ENCODE measurements around the gene EPB41L4A. TPM values are rescaled to one million over a fixed set of nuclear protein-coding genes. Genes with fewer than 3 reads are reported as not detected.

Gene EPB41L4A
- total RNA-seq, 2 donors from 2014 or later = 9.7 to 12.2 TPM

DNA sequence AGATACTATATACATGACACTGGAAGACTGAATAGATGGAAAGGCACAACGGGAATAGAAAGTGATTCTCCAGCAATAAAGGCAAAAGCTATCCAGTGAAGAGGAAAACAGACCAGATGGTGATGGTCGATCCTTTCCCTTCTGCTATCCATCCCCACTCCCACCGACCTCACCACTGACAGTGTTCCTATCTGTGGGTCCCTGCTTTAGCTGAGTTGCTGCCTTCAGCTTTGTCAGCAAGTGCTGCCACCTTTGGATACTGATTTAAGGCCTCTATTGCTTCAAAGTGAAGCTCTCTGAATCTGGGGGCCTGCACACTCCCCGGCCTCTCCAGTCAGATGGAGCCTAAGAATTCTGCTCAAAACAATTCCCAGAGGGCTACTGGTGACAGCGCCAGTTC, 32.3 kb downstream of the EPB41L4A start:
- TF ChIP-seq, protein P1, sequence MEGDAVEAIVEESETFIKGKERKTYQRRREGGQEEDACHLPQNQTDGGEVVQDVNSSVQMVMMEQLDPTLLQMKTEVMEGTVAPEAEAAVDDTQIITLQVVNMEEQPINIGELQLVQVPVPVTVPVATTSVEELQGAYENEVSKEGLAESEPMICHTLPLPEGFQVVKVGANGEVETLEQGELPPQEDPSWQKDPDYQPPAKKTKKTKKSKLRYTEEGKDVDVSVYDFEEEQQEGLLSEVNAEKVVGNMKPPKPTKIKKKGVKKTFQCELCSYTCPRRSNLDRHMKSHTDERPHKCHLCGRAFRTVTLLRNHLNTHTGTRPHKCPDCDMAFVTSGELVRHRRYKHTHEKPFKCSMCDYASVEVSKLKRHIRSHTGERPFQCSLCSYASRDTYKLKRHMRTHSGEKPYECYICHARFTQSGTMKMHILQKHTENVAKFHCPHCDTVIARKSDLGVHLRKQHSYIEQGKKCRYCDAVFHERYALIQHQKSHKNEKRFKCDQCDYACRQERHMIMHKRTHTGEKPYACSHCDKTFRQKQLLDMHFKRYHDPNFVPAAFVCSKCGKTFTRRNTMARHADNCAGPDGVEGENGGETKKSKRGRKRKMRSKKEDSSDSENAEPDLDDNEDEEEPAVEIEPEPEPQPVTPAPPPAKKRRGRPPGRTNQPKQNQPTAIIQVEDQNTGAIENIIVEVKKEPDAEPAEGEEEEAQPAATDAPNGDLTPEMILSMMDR (IDR thresholded peaks at IDR 0.05) = no peak
- ATAC-seq (ENCODE audit: insufficient number of reproducible peaks, low FRiP score, low read depth) = no peak
- Histone ChIP-seq H3K4me1 (ENCODE audit: control insufficient read depth in 1 of 2, low read depth in 2 of 2) (no peaks in the 10 kb centered on the region), H3K9me3 (no peaks in the 10 kb centered on the region), H3K4me3 (no peak overlapping the region), H3K36me3 (no peaks in the 10 kb centered on the region), H3K27ac (no peak overlapping the region), H3K27me3 (replicated peaks; ENCODE audit: insufficient read depth) (no peaks in the 10 kb centered on the region)
- no peak for DNase-seq (ENCODE audit: low spot score)

DNA sequence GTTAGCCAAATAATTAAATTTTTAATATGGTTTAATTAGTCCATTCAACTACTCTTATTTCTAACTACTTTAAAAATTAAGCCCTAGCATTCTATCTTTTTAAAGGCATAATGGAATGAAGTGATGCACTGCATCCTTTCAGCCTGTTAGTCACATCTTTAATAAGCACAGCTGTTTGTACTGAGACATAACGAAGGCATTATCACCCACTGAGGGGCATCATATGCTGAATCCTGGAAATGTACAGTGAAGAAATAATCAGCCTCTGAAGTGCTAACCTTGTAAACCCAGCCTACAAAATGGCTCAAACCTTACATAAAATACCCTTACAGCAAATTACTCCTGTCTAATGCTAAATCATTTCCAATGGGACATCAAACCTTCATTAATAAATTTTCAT, 33.1 kb downstream of the EPB41L4A start:
- Histone ChIP-seq H3K36me3 (no peaks in the 10 kb centered on the region), H3K27ac (no peak overlapping the region), H3K4me1 (ENCODE audit: control insufficient read depth in 1 of 2, low read depth in 2 of 2) (no peaks in the 10 kb centered on the region), H3K4me3 (no peak overlapping the region), H3K27me3 (replicated peaks; ENCODE audit: insufficient read depth) (no peaks in the 10 kb centered on the region), H3K9me3 (no peaks in the 10 kb centered on the region)
- DNase-seq (ENCODE audit: low spot score) = no peak
- TF ChIP-seq, protein P1 (IDR thresholded peaks at IDR 0.05) = no peak
- no peak for ATAC-seq (ENCODE audit: insufficient number of reproducible peaks, low FRiP score, low read depth)

DNA sequence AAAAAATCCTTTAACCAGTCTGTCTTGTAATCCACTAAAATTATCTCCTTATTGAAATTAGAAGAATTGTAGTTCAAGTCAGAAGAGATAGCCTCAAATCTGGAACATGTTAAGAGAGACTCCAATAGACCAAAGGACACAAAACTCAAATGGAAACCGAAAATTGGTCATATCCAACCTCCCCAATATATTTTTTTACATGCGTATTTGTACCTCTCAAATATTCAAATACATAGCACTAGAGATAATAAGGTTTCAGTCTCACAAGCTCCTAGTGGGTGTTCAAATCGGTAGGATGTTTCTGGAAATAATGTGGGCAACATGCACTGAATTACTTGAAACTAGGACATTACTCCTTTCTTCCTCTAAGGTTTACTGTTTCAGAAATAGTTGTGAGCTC, 33.5 kb downstream of the EPB41L4A start:
- Histone ChIP-seq H3K27me3 (replicated peaks; ENCODE audit: insufficient read depth) (no peaks in the 10 kb centered on the region), H3K4me1 (ENCODE audit: control insufficient read depth in 1 of 2, low read depth in 2 of 2) (no peaks in the 10 kb centered on the region), H3K36me3 (no peaks in the 10 kb centered on the region), H3K4me3 (no peak overlapping the region), H3K9me3 (no peaks in the 10 kb centered on the region), H3K27ac (no peak overlapping the region)
- TF ChIP-seq, protein P1 (IDR thresholded peaks at IDR 0.05) = no peak
- ATAC-seq (ENCODE audit: insufficient number of reproducible peaks, low FRiP score, low read depth) (no peak), DNase-seq (ENCODE audit: low spot score) (no peak)

DNA sequence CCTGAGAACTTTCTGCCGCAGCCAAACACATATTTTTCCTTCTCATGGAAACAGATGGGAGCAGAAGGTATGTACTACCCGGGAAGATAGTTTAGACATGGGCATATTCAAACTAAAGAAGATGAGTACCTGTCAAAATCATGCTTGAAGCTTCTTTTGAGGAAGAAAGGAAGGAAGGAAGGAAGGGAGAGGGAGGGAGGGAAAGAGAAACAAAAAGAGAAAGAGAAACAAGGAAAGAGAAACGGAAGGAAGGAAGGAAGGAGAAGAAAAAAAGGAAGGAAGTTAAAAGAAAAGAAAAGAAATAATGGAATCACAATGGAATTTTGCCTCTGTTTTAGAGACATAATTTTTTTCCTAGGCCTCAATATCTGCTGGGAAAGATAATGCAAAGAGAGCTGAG, 34.6 kb downstream of the EPB41L4A start:
- ATAC-seq (ENCODE audit: insufficient number of reproducible peaks, low FRiP score, low read depth) (no peak), DNase-seq (ENCODE audit: low spot score) (no peak)
- no peaks in the 10 kb centered on the region for H3K27me3 ChIP-seq (replicated peaks; ENCODE audit: insufficient read depth)
- H3K27ac ChIP-seq = no peak overlapping the region
- TF ChIP-seq, protein P1 (IDR thresholded peaks at IDR 0.05) = no peak
- H3K36me3 ChIP-seq = no peaks in the 10 kb centered on the region
- no peaks in the 10 kb centered on the region for H3K4me1 ChIP-seq (ENCODE audit: control insufficient read depth in 1 of 2, low read depth in 2 of 2)
- H3K4me3 ChIP-seq = no peak overlapping the region
- no peaks in the 10 kb centered on the region for H3K9me3 ChIP-seq

DNA sequence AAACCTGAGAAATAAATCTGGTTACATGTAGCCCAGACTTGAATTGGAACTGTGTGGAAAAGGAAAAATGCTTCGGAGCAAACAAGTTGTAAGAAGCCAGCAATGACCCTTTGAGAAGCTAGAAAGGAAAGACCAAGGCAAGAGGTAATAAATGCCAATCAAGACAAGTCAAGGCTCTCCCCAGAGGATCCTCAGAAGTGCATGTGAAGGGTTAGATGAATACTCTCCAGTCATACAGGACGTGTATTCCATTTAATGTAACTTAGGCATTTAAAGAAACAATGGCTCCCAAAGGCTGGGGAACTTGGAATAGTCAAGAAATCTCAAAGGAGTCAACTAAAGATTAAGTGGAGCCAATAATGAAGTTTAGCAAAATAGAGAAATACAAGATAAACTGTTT, 36.2 kb downstream of the EPB41L4A start:
- no peak for ATAC-seq (ENCODE audit: insufficient number of reproducible peaks, low FRiP score, low read depth)
- H3K27ac ChIP-seq = no peak overlapping the region
- TF ChIP-seq, protein P1 (IDR thresholded peaks at IDR 0.05) = no peak

More for the DNA sequence above, 36.2 kb downstream of the EPB41L4A start:
- Histone ChIP-seq H3K4me3 (no peak overlapping the region), H3K36me3 (no peaks in the 10 kb centered on the region), H3K27me3 (replicated peaks; ENCODE audit: insufficient read depth) (no peaks in the 10 kb centered on the region), H3K9me3 (no peaks in the 10 kb centered on the region), H3K4me1 (ENCODE audit: control insufficient read depth in 1 of 2, low read depth in 2 of 2) (no peaks in the 10 kb centered on the region)
- no peak for DNase-seq (ENCODE audit: low spot score)

Measured in thoracic aorta (tissue), 2 donors.